Smooth muscle cell (in vitro differentiated cells): Measurements from ENCODE around the gene BMPR2. TPM values are rescaled to one million over a fixed set of nuclear protein-coding genes. Genes with fewer than 3 reads are reported as not detected.
"Not testable (repeated sequence)": the region's sequence is repeated elsewhere in the genome, so short reads cannot be mapped to it uniquely, and the experiment has no call there.

Source experiments
- DNase-seq: peaks from one replicate; lab custom pipeline; 2025; ENCODE audit not compliant: unreplicated experiment; lab: John Stamatoyannopoulos, UW
- H2AFZ ChIP-seq: fragments of 200-600 bp; sonication (generic); 2 replicates; pipeline ENCODE4 v1.6.0; 2016; ENCODE audit warnings: antibody characterized with exemption, low read depth, mild to moderate bottlenecking
- H3F3A ChIP-seq: fragments of 200-600 bp; sonication (generic); 2 replicates; pipeline ENCODE4 v1.6.0; 2017; ENCODE audit warnings: antibody characterized with exemption, low read depth
- H3K27ac ChIP-seq: fragments of 200-600 bp; sonication (generic); 2 replicates; pipeline ENCODE4 v1.5.1; 2016; ENCODE audit warnings: low read depth, mild to moderate bottlenecking
- H3K27me3 ChIP-seq: fragments of 200-600 bp; sonication (generic); 2 replicates; pipeline ENCODE4 v1.6.1; 2016; ENCODE audit warnings: low read depth, mild to moderate bottlenecking
- H3K36me3 ChIP-seq: fragments of 200-600 bp; sonication (generic); 2 replicates; pipeline ENCODE4 v1.5.1; 2016; ENCODE audit warnings: low read depth
- H3K4me1 ChIP-seq: fragments of 200-600 bp; sonication (generic); 2 replicates; pipeline ENCODE4 v1.5.1; 2016; ENCODE audit warnings: low read depth
- H3K4me2 ChIP-seq: fragments of 200-600 bp; sonication (generic); 2 replicates; pipeline ENCODE4 v1.6.0; 2016; ENCODE audit warnings: mild to moderate bottlenecking
- H3K4me3 ChIP-seq: fragments of 200-600 bp; sonication (generic); 2 replicates; pipeline ENCODE4 v1.5.1; 2016; ENCODE audit warnings: mild to moderate bottlenecking
- H3K79me2 ChIP-seq: fragments of 200-600 bp; sonication (generic); 2 replicates; pipeline ENCODE4 v1.6.0; 2016; ENCODE audit warnings: low read depth, mild to moderate bottlenecking
- H3K9ac ChIP-seq: fragments of 200-600 bp; sonication (generic); 2 replicates; pipeline ENCODE4 v1.6.0; 2016; ENCODE audit warnings: low read depth
- H3K9me3 ChIP-seq: fragments of 200-600 bp; sonication (generic); replicated peaks from 2 replicates; pipeline ENCODE4 v1.5.1; 2016; ENCODE audit warnings: low read depth
- H4K20me1 ChIP-seq: fragments of 200-600 bp; sonication (generic); 2 replicates; pipeline ENCODE4 v1.6.0; 2016; ENCODE audit warnings: low read depth
- WGBS: methylation state at CpG from one replicate; pipeline ENCODE4 v1.1.7; 2016; ENCODE audit warnings: low lambda C conversion rate; 5-methylcytosine and 5-hydroxymethylcytosine counted together
- polyA plus RNA-seq: library from polyadenylated mRNA; unstranded; fragments of >200 nt; fragmentation: Nextera tagmentation; extraction: Ambion mirVana; gene quantifications from 2 replicates; pipeline ENCODE4 v1.2.1, GENCODE V29; 2016
- total RNA-seq: library from RNA; depleted of rRNA; stranded (reverse); fragments of >200 nt; gene quantifications from 2 replicates; pipeline ENCODE4 v1.2.3, GENCODE V29; 2014
- TF ChIP-seq, protein P1 (sequence below): fragments of 200-600 bp; sonication (generic); IDR thresholded peaks from 2 replicates; pipeline ENCODE4 v1.5.1; 2017; ENCODE audit warnings: borderline replicate concordance, mild to moderate bottlenecking, antibody characterized with exemption; ENCODE audit not compliant: insufficient read depth, poor library complexity, severe bottlenecking

Gene BMPR2
- total and polyA plus RNA-seq, 2 experiments from 2014 or later, result 21.5 to 70.9 TPM

DNA sequence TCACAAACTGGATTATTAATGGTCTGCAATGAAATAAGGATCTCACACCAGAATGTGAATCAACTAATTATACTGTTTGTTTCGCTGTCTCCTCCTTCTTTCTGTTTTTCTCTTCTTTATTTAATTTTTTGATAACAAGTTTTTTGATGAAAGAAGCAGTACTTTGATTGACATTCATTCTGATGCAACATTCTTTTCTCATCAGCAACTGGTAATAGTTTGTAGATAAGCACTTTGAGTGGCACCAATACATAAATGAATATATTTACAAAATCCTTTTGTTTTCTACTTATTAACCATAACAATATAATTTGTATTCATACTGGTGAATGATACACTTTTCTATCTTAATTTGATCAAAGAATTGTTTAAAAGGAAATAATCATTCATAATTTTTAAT is 143.3 kb downstream of the BMPR2 start:
- WGBS, result 100% methylated on average over 1 of the region's 1 CpG
- TF ChIP-seq, protein P1, sequence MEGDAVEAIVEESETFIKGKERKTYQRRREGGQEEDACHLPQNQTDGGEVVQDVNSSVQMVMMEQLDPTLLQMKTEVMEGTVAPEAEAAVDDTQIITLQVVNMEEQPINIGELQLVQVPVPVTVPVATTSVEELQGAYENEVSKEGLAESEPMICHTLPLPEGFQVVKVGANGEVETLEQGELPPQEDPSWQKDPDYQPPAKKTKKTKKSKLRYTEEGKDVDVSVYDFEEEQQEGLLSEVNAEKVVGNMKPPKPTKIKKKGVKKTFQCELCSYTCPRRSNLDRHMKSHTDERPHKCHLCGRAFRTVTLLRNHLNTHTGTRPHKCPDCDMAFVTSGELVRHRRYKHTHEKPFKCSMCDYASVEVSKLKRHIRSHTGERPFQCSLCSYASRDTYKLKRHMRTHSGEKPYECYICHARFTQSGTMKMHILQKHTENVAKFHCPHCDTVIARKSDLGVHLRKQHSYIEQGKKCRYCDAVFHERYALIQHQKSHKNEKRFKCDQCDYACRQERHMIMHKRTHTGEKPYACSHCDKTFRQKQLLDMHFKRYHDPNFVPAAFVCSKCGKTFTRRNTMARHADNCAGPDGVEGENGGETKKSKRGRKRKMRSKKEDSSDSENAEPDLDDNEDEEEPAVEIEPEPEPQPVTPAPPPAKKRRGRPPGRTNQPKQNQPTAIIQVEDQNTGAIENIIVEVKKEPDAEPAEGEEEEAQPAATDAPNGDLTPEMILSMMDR, result no peak
- no peaks in the 10 kb centered on the region for H3K9me3 ChIP-seq
- no peak for DNase-seq
- peaks cover 22% of the 10 kb centered on the region for H4K20me1 ChIP-seq
- no peak overlapping the region for H2AFZ ChIP-seq
- H3K27ac ChIP-seq, result no peak overlapping the region
- H3K27me3 ChIP-seq, result no peaks in the 10 kb centered on the region
- no peaks in the 10 kb centered on the region for H3F3A ChIP-seq
- H3K4me3 ChIP-seq, result no peak overlapping the region
- no peak overlapping the region for H3K4me2 ChIP-seq
- no peaks in the 10 kb centered on the region for H3K4me1 ChIP-seq
- peaks cover 44% of the 10 kb centered on the region for H3K36me3 ChIP-seq
- no peak overlapping the region for H3K9ac ChIP-seq
- peaks cover 15% of the 10 kb centered on the region for H3K79me2 ChIP-seq

DNA sequence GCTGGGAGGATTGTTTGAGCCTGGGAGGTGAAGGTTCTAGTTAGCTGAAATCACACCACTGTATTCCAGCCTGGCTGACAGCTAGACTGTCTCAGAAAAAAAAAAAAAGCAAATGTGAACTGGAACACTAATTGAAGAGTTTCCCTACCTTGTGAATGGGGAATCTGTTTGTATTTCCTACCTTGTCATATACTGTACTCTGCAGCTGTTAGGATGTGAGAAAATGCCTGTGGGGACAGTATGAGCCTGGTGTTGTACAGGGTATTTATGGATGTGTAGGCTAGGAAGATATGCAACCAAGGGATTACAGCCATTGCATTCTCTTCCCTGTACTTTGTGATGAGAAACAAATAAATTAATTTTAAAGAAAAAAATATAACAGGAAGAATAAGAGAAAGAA is 145.3 kb downstream of the BMPR2 start:
- H2AFZ ChIP-seq, result no peak overlapping the region
- no peak overlapping the region for H3K9ac ChIP-seq
- no peak overlapping the region for H3K4me2 ChIP-seq
- no peak overlapping the region for H3K4me3 ChIP-seq
- no peaks in the 10 kb centered on the region for H3F3A ChIP-seq
- H3K4me1 ChIP-seq, result no peaks in the 10 kb centered on the region
- no peaks in the 10 kb centered on the region for H3K27me3 ChIP-seq
- H3K79me2 ChIP-seq, result peaks cover 13% of the 10 kb centered on the region
- H3K9me3 ChIP-seq, result no peaks in the 10 kb centered on the region
- peaks cover 14% of the 10 kb centered on the region for H4K20me1 ChIP-seq
- no peak overlapping the region for H3K27ac ChIP-seq
- H3K36me3 ChIP-seq, result peaks cover 40% of the 10 kb centered on the region
- no peak for DNase-seq
- TF ChIP-seq, protein P1, result no peak

DNA sequence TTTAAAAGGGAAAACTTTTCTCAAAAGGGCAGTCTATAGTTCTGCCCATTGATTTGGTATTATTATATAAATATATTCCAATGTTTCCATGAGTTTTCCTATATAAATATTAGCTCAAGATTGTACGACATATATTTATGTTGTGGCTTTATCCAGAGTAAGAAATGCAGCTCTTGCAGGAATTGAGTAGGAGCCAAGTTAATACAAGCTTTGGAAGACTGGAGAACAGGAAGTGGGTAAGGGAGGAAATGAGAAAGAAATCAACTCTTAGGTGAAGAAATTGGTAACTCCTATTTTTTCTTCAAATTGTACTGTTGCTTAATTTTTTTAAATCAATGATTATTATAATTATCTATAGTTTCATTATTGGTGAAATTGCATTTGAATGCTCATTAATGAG is 153.3 kb downstream of the BMPR2 start:
- H3K27me3 ChIP-seq, result no peaks in the 10 kb centered on the region
- peaks cover 17% of the 10 kb centered on the region for H3K36me3 ChIP-seq

DNA sequence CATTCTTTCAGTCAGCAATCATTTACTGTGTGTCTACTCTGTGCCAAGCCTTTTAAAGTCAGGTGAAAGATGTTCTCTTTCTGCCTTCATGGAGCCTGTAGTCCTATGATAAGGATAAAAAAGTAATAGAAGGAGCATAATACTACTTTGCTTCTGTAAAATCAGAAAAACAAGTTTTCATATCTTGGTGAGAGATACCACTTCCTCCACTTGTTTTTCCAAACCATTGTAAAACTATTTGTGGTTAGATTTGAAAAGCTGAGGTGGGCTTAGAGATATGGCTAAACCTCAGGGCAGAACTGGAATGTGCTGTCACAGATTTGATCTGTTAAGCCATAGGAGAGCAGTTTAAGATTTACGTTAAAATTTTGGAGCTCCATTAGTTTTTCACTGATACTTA is 153.9 kb downstream of the BMPR2 start:
- H3K4me3 ChIP-seq, result no peak overlapping the region
- TF ChIP-seq, protein P1, result no peak
- H3K9me3 ChIP-seq, result no peaks in the 10 kb centered on the region
- no peaks in the 10 kb centered on the region for H3K27me3 ChIP-seq
- DNase-seq, result no peak
- no peak overlapping the region for H3K27ac ChIP-seq
- no peak overlapping the region for H3K9ac ChIP-seq
- H3K36me3 ChIP-seq, result peaks cover 17% of the 10 kb centered on the region
- H4K20me1 ChIP-seq, result peaks cover 8% of the 10 kb centered on the region
- H3K79me2 ChIP-seq, result peaks cover 3% of the 10 kb centered on the region
- H3K4me2 ChIP-seq, result no peak overlapping the region
- WGBS, result 60% methylated on average over 1 of the region's 1 CpG
- peaks cover 4% of the 10 kb centered on the region for H3K4me1 ChIP-seq
- no peaks in the 10 kb centered on the region for H3F3A ChIP-seq
- H2AFZ ChIP-seq, result no peak overlapping the region

More for the DNA sequence above, 153.3 kb downstream of the BMPR2 start:
- no peaks in the 10 kb centered on the region for H3K9me3 ChIP-seq
- no peak overlapping the region for H3K27ac ChIP-seq
- WGBS, result 57% methylated on average over 1 of the region's 1 CpG
- H3K4me3 ChIP-seq, result no peak overlapping the region
- peaks cover 4% of the 10 kb centered on the region for H3K4me1 ChIP-seq
- no peaks in the 10 kb centered on the region for H3F3A ChIP-seq
- H3K79me2 ChIP-seq, result peaks cover 3% of the 10 kb centered on the region
- no peak overlapping the region for H3K9ac ChIP-seq
- TF ChIP-seq, protein P1, result no peak
- H2AFZ ChIP-seq, result no peak overlapping the region
- peaks cover 8% of the 10 kb centered on the region for H4K20me1 ChIP-seq
- DNase-seq, result no peak
- H3K4me2 ChIP-seq, result no peak overlapping the region

DNA sequence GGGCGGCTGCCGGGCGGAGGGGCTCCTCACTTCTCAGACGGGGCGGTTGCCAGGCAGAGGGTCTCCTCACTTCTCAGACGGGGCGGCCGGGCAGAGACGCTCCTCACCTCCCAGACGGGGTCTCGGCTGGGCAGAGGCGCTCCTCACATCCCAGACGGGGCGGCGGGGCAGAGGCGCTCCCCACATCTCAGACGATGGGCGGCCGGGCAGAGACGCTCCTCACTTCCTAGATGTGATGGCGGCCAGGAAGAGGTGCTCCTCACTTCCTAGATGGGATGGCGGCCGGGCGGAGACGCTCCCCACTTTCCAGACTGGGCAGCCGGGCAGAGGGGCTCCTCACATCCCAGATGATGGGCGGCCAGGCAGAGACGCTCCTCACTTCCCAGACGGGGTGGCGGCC is 159.2 kb downstream of the BMPR2 start:
- H3K27me3 ChIP-seq, H4K20me1 ChIP-seq, H3K4me3 ChIP-seq, H3K4me2 ChIP-seq, H3K9me3 ChIP-seq, H3K79me2 ChIP-seq, H3K9ac ChIP-seq, H3K4me1 ChIP-seq, DNase-seq, H3K27ac ChIP-seq, H2AFZ ChIP-seq, H3F3A ChIP-seq: not testable (repeated sequence)
- 100% methylated on average over 9 of the region's 30 CpGs for WGBS
- H3K36me3 ChIP-seq, result peaks cover 15% of the 10 kb centered on the region
